GM23248 (cell line): ENCODE measurements around the gene EXTL1. TPM values are rescaled to one million over a fixed set of nuclear protein-coding genes. Genes with fewer than 3 reads are reported as not detected.

Experiments
- DNase-seq: peaks from one replicate; pipeline ENCODE4 v3.0.0-alpha.2; 2015
- H2AFZ ChIP-seq: fragments of 200-600 bp; sonication (generic); 2 replicates; pipeline ENCODE4 v1.6.1; 2016; ENCODE audit warnings: antibody characterized with exemption
- H3F3A ChIP-seq: fragments of 200-600 bp; sonication (generic); 2 replicates; pipeline ENCODE4 v1.6.1; 2016; ENCODE audit warnings: mild to moderate bottlenecking, antibody characterized with exemption, mixed run types; ENCODE audit not compliant: insufficient read depth
- H3K27ac ChIP-seq: fragments of 200-600 bp; sonication (generic); 2 replicates; pipeline ENCODE4 v1.5.1; 2016; ENCODE audit warnings: mild to moderate bottlenecking
- H3K27me3 ChIP-seq: fragments of 200-600 bp; sonication (generic); replicated peaks from 2 replicates; pipeline ENCODE4 v1.6.1; 2016; ENCODE audit warnings: mild to moderate bottlenecking; ENCODE audit not compliant: insufficient read depth
- H3K36me3 ChIP-seq: fragments of 200-600 bp; sonication (generic); 2 replicates; pipeline ENCODE4 v1.6.1; 2016; ENCODE audit warnings: low read depth, mild to moderate bottlenecking
- H3K4me1 ChIP-seq: fragments of 200-600 bp; sonication (generic); 2 replicates; pipeline ENCODE4 v1.6.1; 2016; ENCODE audit warnings: mild to moderate bottlenecking; ENCODE audit not compliant: insufficient read depth
- H3K4me2 ChIP-seq: fragments of 200-600 bp; sonication (generic); one replicate; pipeline ENCODE4 v1.6.1; 2016; ENCODE audit warnings: mild to moderate bottlenecking; ENCODE audit not compliant: unreplicated experiment
- H3K4me3 ChIP-seq: fragments of 200-600 bp; sonication (generic); 2 replicates; pipeline ENCODE4 v1.5.1; 2016; ENCODE audit warnings: mild to moderate bottlenecking
- H3K79me2 ChIP-seq: fragments of 200-600 bp; sonication (generic); 2 replicates; pipeline ENCODE4 v1.6.1; 2016; ENCODE audit warnings: mild to moderate bottlenecking; ENCODE audit not compliant: insufficient read depth
- H3K9ac ChIP-seq: fragments of 200-600 bp; sonication (generic); 2 replicates; pipeline ENCODE4 v1.6.1; 2016; ENCODE audit warnings: mild to moderate bottlenecking
- H3K9me2 ChIP-seq: fragments of 200-600 bp; sonication (generic); 2 replicates; pipeline ENCODE4 v1.6.1; 2016; ENCODE audit warnings: mixed run types, mild to moderate bottlenecking, moderate library complexity; ENCODE audit not compliant: insufficient read depth
- H3K9me3 ChIP-seq: fragments of 200-600 bp; sonication (generic); one replicate; pipeline ENCODE4 v1.6.1; 2017; ENCODE audit warnings: low read depth
- H4K20me1 ChIP-seq: fragments of 200-600 bp; sonication (generic); 2 replicates; pipeline ENCODE4 v1.6.0; 2016; ENCODE audit not compliant: insufficient read depth
- EZH2 ChIP-seq: fragments of 200-600 bp; sonication (generic); IDR thresholded peaks from 2 replicates; pipeline ENCODE4 v1.6.1; 2018; ENCODE audit warnings: antibody characterized with exemption, mild to moderate bottlenecking; ENCODE audit not compliant: insufficient read depth, poor library complexity, severe bottlenecking
- EZH2phosphoT487 ChIP-seq: fragments of 200-600 bp; sonication (generic); IDR thresholded peaks from 2 replicates; pipeline ENCODE4 v1.6.1; 2018; ENCODE audit warnings: antibody characterized with exemption, moderate library complexity, mild to moderate bottlenecking, low read depth; ENCODE audit not compliant: insufficient read depth
- WGBS, 2 experiments: methylation state at CpG; one replicate each; pipeline ENCODE4 v1.1.6; 2015 to 2017; ENCODE audit warnings: low lambda C conversion rate in 2 of 2, low coverage in 1 of 2; ENCODE audit errors: missing lambda C conversion rate in 2 of 2; 5-methylcytosine and 5-hydroxymethylcytosine counted together
- in situ Hi-C: fragments of 300-500 bp; cut with MboI; formaldehyde crosslinking; loops from 2 replicates; pipeline ENCODE4 v1.15.0; 2020
- polyA plus RNA-seq: library from polyadenylated mRNA; unstranded; fragments of >200 nt; fragmentation: Nextera tagmentation; extraction: Ambion mirVana; gene quantifications from 2 replicates; pipeline ENCODE4 v1.2.1, GENCODE V29; 2016
- total RNA-seq: library from RNA; depleted of rRNA; stranded (reverse); fragments of >200 nt; shearing (Covaris generic); gene quantifications from 2 replicates; pipeline ENCODE4 v1.2.3, GENCODE V29; 2014

EXTL1 gene
- total and polyA plus RNA-seq, 2 experiments from 2014 or later, result 5.5 to 5.9 TPM

- H3K9me3 ChIP-seq, result no peaks in the 10 kb centered on the region
- no peaks in the 10 kb centered on the region for H3K9me2 ChIP-seq
- H3K79me2 ChIP-seq, result no peaks in the 10 kb centered on the region
- WGBS, 2 experiments, result 79 to 81% methylated on average over 3 of the region's 3 CpGs
- DNase-seq, result no peak
- no peak for TF ChIP-seq EZH2phosphoT487
- no peak for TF ChIP-seq EZH2
- H3K4me3 ChIP-seq, result no peak overlapping the region
- no peak overlapping the region for H3K9ac ChIP-seq
- H2AFZ ChIP-seq, result no peak overlapping the region
- no peak overlapping the region for H3K27ac ChIP-seq
- H3K4me1 ChIP-seq, result no peaks in the 10 kb centered on the region
- in situ Hi-C loops, result no loop called here
- no peaks in the 10 kb centered on the region for H3K36me3 ChIP-seq
- H3K27me3 ChIP-seq, result peaks cover 67% of the 10 kb centered on the region
- H3K4me2 ChIP-seq, result no peak overlapping the region
- H4K20me1 ChIP-seq, result no peaks in the 10 kb centered on the region
- H3F3A ChIP-seq, result no peaks in the 10 kb centered on the region
Observed at GRCh38 chr1:26044414-26044813, 22.8 kb downstream of the EXTL1 start.

- TF ChIP-seq EZH2 (no peak), EZH2phosphoT487 (no peak)
- Histone ChIP-seq H3K36me3 (no peaks in the 10 kb centered on the region), H4K20me1 (no peaks in the 10 kb centered on the region), H3K9ac (no peak overlapping the region), H3F3A (no peaks in the 10 kb centered on the region), H3K4me2 (no peak overlapping the region), H3K4me1 (no peaks in the 10 kb centered on the region), H3K9me3 (no peaks in the 10 kb centered on the region), H3K79me2 (no peaks in the 10 kb centered on the region), H3K27ac (no peak overlapping the region), H3K27me3 (peaks cover 67% of the 10 kb centered on the region), H2AFZ (no peak overlapping the region), H3K4me3 (no peak overlapping the region), H3K9me2 (no peaks in the 10 kb centered on the region)
- 33 to 48% methylated on average over 18 to 27 of the region's 29 CpGs for WGBS, 2 experiments
- DNase-seq, result no peak
- in situ Hi-C loops, result no loop called here
Observed at GRCh38 chr1:26044971-26045721, 23.6 kb downstream of the EXTL1 start.

GRCh38 chr1:26045722-26046245, 24.2 kb downstream of the EXTL1 start, which contains the start of gene SLC30A2:
Gene SLC30A2 (minus strand): TSS chr1:26046118. CDS start chr1:26045896, 222 bp downstream.
- H3K4me3 ChIP-seq, result no peak within 1 kb of the TSS
- H3K9ac ChIP-seq, result no peak within 1 kb of the TSS
- H3K9me2 ChIP-seq, result no peaks in the 10 kb centered on the region
- H3K36me3 ChIP-seq, result no peaks in the 10 kb centered on the region
- H3K9me3 ChIP-seq, result no peaks in the 10 kb centered on the region
- H3F3A ChIP-seq, result no peaks in the 10 kb centered on the region
- no peak for TF ChIP-seq EZH2
- TF ChIP-seq EZH2phosphoT487, result peak; percentile 37; the same call in 1 of the 2 replicates
- 1% methylated on average over 13 to 20 of the region's 62 CpGs for WGBS, 2 experiments
- H3K27ac ChIP-seq, result no peak within 1 kb of the TSS
- no peaks in the 10 kb centered on the region for H3K4me1 ChIP-seq
- H3K4me2 ChIP-seq, result no peak within 1 kb of the TSS
- in situ Hi-C loops, result no loop called here
- H3K27me3 ChIP-seq, result peaks cover 67% of the 10 kb centered on the region
- H2AFZ ChIP-seq, result no peak within 1 kb of the TSS
- H3K79me2 ChIP-seq, result no peaks in the 10 kb centered on the region
- H4K20me1 ChIP-seq, result no peaks in the 10 kb centered on the region
- peak; percentile 38 for DNase-seq

GRCh38 chr1:26046246-26047095, 24.9 kb downstream of the EXTL1 start:
- Histone ChIP-seq H3K4me2 (no peak overlapping the region), H3F3A (no peaks in the 10 kb centered on the region), H4K20me1 (no peaks in the 10 kb centered on the region), H3K27ac (no peak overlapping the region), H3K36me3 (no peaks in the 10 kb centered on the region), H3K4me3 (no peak overlapping the region), H3K79me2 (no peaks in the 10 kb centered on the region), H3K9me3 (no peaks in the 10 kb centered on the region), H3K4me1 (no peaks in the 10 kb centered on the region), H2AFZ (no peak overlapping the region), H3K27me3 (peaks cover 67% of the 10 kb centered on the region), H3K9me2 (no peaks in the 10 kb centered on the region), H3K9ac (no peak overlapping the region)
- TF ChIP-seq EZH2 (peak; percentile 88), EZH2phosphoT487 (no peak; the same call in 1 of the 2 replicates)
- in situ Hi-C loops, result no loop called here
- no peak for DNase-seq
- 3 to 4% methylated on average over 42 to 53 of the region's 57 CpGs for WGBS, 2 experiments
